GM06990 (cell line): ENCODE results near the gene NDFIP1.

Experiments used
- DNase-seq: peaks from one replicate; pipeline ENCODE4 v3.0.0-alpha.2; 2011; ENCODE audit not compliant: insufficient read length; ENCODE audit errors: extremely low read depth
- H3K27me3 ChIP-seq: replicated peaks from 2 replicates; pipeline ENCODE4 v1.6.0; 2011; ENCODE audit warnings: low read length; ENCODE audit not compliant: control insufficient read depth, insufficient read depth
- H3K36me3 ChIP-seq: 2 replicates; pipeline ENCODE4 v1.5.1; 2011; ENCODE audit warnings: low read length; ENCODE audit not compliant: control insufficient read depth, insufficient read depth
- H3K4me3 ChIP-seq: replicated peaks from 2 replicates; pipeline ENCODE4 v1.5.1; 2011; ENCODE audit warnings: low read depth, mild to moderate bottlenecking, control low read depth, low read length
- CTCF ChIP-seq: IDR thresholded peaks from 2 replicates; pipeline ENCODE4 v1.5.1; 2011; ENCODE audit warnings: low read length, control low read depth, mild to moderate bottlenecking, inconsistent platforms; ENCODE audit not compliant: insufficient read depth, poor library complexity, severe bottlenecking

Gene NDFIP1

GRCh38 chr5:142115937-142116614 lies 7.5 kb downstream of the NDFIP1 start:
- Histone ChIP-seq H3K4me3 (no peak overlapping the region), H3K27me3 (no peaks in the 10 kb centered on the region), H3K36me3 (no peaks in the 10 kb centered on the region)
- no peak for TF ChIP-seq CTCF
- no peak for DNase-seq

- no peaks in the 10 kb centered on the region for H3K36me3 ChIP-seq
- no peak for TF ChIP-seq CTCF
- H3K27me3 ChIP-seq = no peaks in the 10 kb centered on the region
- no peak overlapping the region for H3K4me3 ChIP-seq
- no peak for DNase-seq
These were observed 9.1 kb downstream of the NDFIP1 start for GRCh38 chr5:142117579-142118151.

GRCh38 chr5:142118155-142118686 lies 9.6 kb downstream of the NDFIP1 start:
- no peaks in the 10 kb centered on the region for H3K36me3 ChIP-seq
- no peak for DNase-seq
- no peak overlapping the region for H3K4me3 ChIP-seq
- TF ChIP-seq CTCF = no peak
- H3K27me3 ChIP-seq = no peaks in the 10 kb centered on the region

GRCh38 chr5:142119051-142119625 lies 10.6 kb downstream of the NDFIP1 start:
- TF ChIP-seq CTCF = no peak
- H3K36me3 ChIP-seq = no peaks in the 10 kb centered on the region
- no peaks in the 10 kb centered on the region for H3K27me3 ChIP-seq
- H3K4me3 ChIP-seq = no peak overlapping the region
- no peak for DNase-seq

- Histone ChIP-seq H3K36me3 (no peaks in the 10 kb centered on the region), H3K4me3 (no peak overlapping the region), H3K27me3 (no peaks in the 10 kb centered on the region)
- DNase-seq = no peak
- no peak for TF ChIP-seq CTCF
These were observed 11.8 kb downstream of the NDFIP1 start for GRCh38 chr5:142120247-142120935.
